GM18511 (cell line): ENCODE measurements around the gene AFDN.

Source experiments
- ATAC-seq: cut with Tn5 transposase; IDR thresholded peaks from one replicate; pipeline ENCODE4 v1.9.1; 2021; ENCODE audit warnings: mild to moderate bottlenecking, moderate library complexity; ENCODE audit not compliant: unreplicated experiment

AFDN gene

GRCh38 chr6:167944130-167944529, 117.4 kb downstream of the AFDN start:
- ATAC-seq: no peak

GRCh38 chr6:167946007-167946406, 119.3 kb downstream of the AFDN start:
- ATAC-seq: no peak

- ATAC-seq: no peak
Observed at GRCh38 chr6:167946604-167947003, 119.9 kb downstream of the AFDN start.

- ATAC-seq: no peak
Observed at GRCh38 chr6:167947716-167948115, 121.0 kb downstream of the AFDN start.

GRCh38 chr6:167948716-167949115, 122.0 kb downstream of the AFDN start:
- no peak for ATAC-seq

- no peak for ATAC-seq
Observed at GRCh38 chr6:167949121-167949684, 122.5 kb downstream of the AFDN start.

GRCh38 chr6:167951781-167952511, 125.2 kb downstream of the AFDN start:
- no peak for ATAC-seq

GRCh38 chr6:167952512-167952859, 125.8 kb downstream of the AFDN start:
- ATAC-seq: no peak

GRCh38 chr6:167953551-167953950, 126.8 kb downstream of the AFDN start:
- no peak for ATAC-seq

- ATAC-seq: no peak
Observed at GRCh38 chr6:167954151-167954550, 127.4 kb downstream of the AFDN start.

GRCh38 chr6:167956491-167956890, 129.8 kb downstream of the AFDN start:
- no peak for ATAC-seq

GRCh38 chr6:167956983-167957492, 130.3 kb downstream of the AFDN start:
- no peak for ATAC-seq

GRCh38 chr6:167957626-167958025, 130.9 kb downstream of the AFDN start:
- ATAC-seq: no peak

- no peak for ATAC-seq
Observed at GRCh38 chr6:167960579-167960978, 133.9 kb downstream of the AFDN start.

- no peak for ATAC-seq
Observed at GRCh38 chr6:167962711-167963110, 136.0 kb downstream of the AFDN start.

GRCh38 chr6:167963589-167964057, 136.9 kb downstream of the AFDN start:
- no peak for ATAC-seq

- ATAC-seq: no peak
Observed at GRCh38 chr6:167965592-167966539, 139.2 kb downstream of the AFDN start.

GRCh38 chr6:167966540-167966905, 139.8 kb downstream of the AFDN start:
- no peak for ATAC-seq

- ATAC-seq: no peak
Observed at GRCh38 chr6:167968091-167968490, 141.4 kb downstream of the AFDN start.

- ATAC-seq: no peak
Observed at GRCh38 chr6:167970230-167970629, 143.5 kb downstream of the AFDN start.

- ATAC-seq: no peak
Observed at GRCh38 chr6:167972193-167972592, 145.5 kb downstream of the AFDN start.
